GM18511 (cell line): ENCODE results near the gene FOLR1.

Source experiments
- ATAC-seq: cut with Tn5 transposase; IDR thresholded peaks from one replicate; pipeline ENCODE4 v1.9.1; 2021; ENCODE audit warnings: mild to moderate bottlenecking, moderate library complexity; ENCODE audit not compliant: unreplicated experiment

The FOLR1 gene

GRCh38 chr11:72233773-72234513 is 42.0 kb downstream of the FOLR1 start:
- no peak for ATAC-seq

- no peak for ATAC-seq
These were observed 42.5 kb downstream of the FOLR1 start for GRCh38 chr11:72234514-72234830.

- no peak for ATAC-seq
These were observed 43.0 kb downstream of the FOLR1 start for GRCh38 chr11:72234920-72235319.

GRCh38 chr11:72235351-72236057 is 43.6 kb downstream of the FOLR1 start:
- ATAC-seq: no peak

- no peak for ATAC-seq
These were observed 44.2 kb downstream of the FOLR1 start for GRCh38 chr11:72236083-72236697.

GRCh38 chr11:72236774-72237111 is 44.8 kb downstream of the FOLR1 start:
- ATAC-seq: no peak

GRCh38 chr11:72237112-72237931 is 45.4 kb downstream of the FOLR1 start:
- no peak for ATAC-seq

GRCh38 chr11:72238040-72238450 is 46.1 kb downstream of the FOLR1 start:
- no peak for ATAC-seq

GRCh38 chr11:72238492-72239312 is 46.8 kb downstream of the FOLR1 start:
- ATAC-seq: no peak

- ATAC-seq: no peak
These were observed 47.4 kb downstream of the FOLR1 start for GRCh38 chr11:72239313-72239848.

- no peak for ATAC-seq
These were observed 48.0 kb downstream of the FOLR1 start for GRCh38 chr11:72239849-72240460.

GRCh38 chr11:72240461-72241290 is 48.7 kb downstream of the FOLR1 start:
- no peak for ATAC-seq

- ATAC-seq: no peak
These were observed 49.4 kb downstream of the FOLR1 start for GRCh38 chr11:72241291-72241781.

GRCh38 chr11:72242141-72242540 is 50.2 kb downstream of the FOLR1 start:
- no peak for ATAC-seq

- no peak for ATAC-seq
These were observed 51.5 kb downstream of the FOLR1 start for GRCh38 chr11:72243173-72244059.

GRCh38 chr11:72244060-72244360 is 52.1 kb downstream of the FOLR1 start, which contains the start of gene PHOX2A:
Gene PHOX2A (minus strand): TSS chr11:72244176. CDS start chr11:72244004, 172 bp downstream.
- ATAC-seq: no peak

GRCh38 chr11:72244361-72245262 is 52.7 kb downstream of the FOLR1 start:
- no peak for ATAC-seq
